C4-2B (cell line): ENCODE results near the gene ERC2.

Experiments
- CTCF ChIP-seq: fragments of 450-650 bp; conservative IDR thresholded peaks from 2 replicates; pipeline ENCODE4 v1.5.1; 2017; ENCODE audit warnings: mild to moderate bottlenecking
- ZFX ChIP-seq: fragments of 450-650 bp; IDR thresholded peaks from 2 replicates; pipeline ENCODE4 v1.6.1; 2017

GRCh38 chr3:55643283-55643682, 825.0 kb downstream of the ERC2 start:
- no peak for TF ChIP-seq CTCF
- TF ChIP-seq ZFX = no peak
